Activated T-cell treated with anti-CD3 and anti-CD28 coated beads for 1 hour (primary cell): ENCODE data around the gene PPP1R16B.

Experiments
- DNase-seq: peaks from one replicate; pipeline ENCODE4 v3.0.0-alpha.2; 2020; ENCODE audit warnings: low read depth

The PPP1R16B gene

GRCh38 chr20:38965264-38965663 lies 159.8 kb downstream of the PPP1R16B start:
- no peak for DNase-seq

GRCh38 chr20:38968090-38968489 lies 162.6 kb downstream of the PPP1R16B start:
- no peak for DNase-seq

GRCh38 chr20:38969708-38970107 lies 164.2 kb downstream of the PPP1R16B start:
- DNase-seq: no peak

DNA sequence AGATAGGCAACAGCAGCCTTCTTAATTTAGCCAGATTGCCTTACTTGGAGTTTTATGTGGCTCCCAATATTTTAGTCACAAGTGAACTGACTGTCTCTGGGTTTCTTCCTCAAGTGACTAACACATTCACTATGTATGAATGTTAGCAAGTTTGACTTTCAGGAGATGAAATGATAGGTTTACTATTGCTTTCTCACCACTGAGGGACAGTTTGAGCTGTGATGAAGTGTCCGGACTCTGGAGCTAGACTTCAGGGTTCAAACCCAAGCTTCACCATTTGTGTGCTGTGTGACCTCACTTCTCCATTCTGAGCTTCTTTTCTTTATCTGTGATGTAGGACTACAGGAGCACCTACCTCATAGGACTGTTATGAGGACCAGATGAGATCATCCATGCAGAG lies 164.8 kb downstream of the PPP1R16B start:
- no peak for DNase-seq
